ENCODE measurements around the gene SPRING1.
A peak's percentile ranks its signal among the peaks of the same experiment; 100 is the strongest.

DNA sequence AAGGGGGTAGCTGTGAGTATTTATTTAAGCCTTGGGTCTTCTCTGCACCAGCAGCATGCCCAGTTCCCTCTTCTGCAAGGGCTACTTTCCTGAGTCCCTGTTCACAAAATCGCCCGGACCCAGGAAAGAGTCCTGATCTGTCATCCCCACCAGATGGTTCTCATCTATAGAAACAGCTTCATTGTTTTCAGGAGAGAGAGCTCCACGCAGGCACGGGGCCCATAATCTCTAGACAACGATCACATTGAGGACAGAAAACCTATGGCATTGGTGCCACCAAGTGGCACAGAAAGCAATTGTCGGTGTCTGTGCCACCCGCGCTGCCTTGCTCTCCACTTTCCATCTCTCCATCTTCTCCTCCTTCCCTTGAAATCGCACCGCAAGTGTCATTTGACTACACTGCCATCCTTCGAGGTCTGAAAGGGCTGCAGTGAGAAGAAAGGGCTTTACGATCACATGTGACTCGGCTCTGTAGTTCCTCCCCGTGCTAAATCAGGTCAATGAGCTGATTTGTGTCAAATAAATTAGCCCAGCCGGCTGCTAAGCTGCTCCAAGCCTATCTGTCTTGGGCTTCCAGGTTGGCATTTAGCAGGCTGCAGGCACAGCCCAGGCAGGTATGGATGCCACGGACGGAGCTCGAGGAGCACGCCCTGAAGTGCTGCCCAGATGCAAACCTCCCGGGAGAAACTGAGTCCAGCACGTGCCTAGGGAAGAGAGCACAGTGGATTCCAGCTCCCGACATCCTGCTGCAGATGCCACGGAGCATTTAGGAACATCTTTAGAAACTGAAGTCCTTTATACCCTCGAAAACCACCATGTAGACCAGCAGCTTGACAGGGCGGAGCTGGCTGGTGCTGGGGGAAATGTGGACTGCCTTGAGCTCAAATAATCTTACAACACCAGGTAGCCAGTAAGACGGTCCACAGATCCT is 28.8 kb downstream of the SPRING1 start:
- no peak for TF ChIP-seq ZNF302 (CRISPR knock-in tag; IDR thresholded peaks at IDR 0.05)
- TF ChIP-seq KDM1A (IDR thresholded peaks at IDR 0.05; ENCODE audit: low read depth): no peak
- no peak for TF ChIP-seq CHD2 (IDR thresholded peaks at IDR 0.05; ENCODE audit: low read length, partially characterized antibody)
- TF ChIP-seq EHMT2 (IDR thresholded peaks at IDR 0.05; ENCODE audit: low read depth): no peak
- no peak for TF ChIP-seq POLR2A (IDR thresholded peaks at IDR 0.05; ENCODE audit: low read length)
- TF ChIP-seq EP300 (IDR thresholded peaks at IDR 0.05): no peak
- TF ChIP-seq BHLHE40 (IDR thresholded peaks at IDR 0.05; ENCODE audit: low read depth, low read length): no peak
- TF ChIP-seq, protein P1, sequence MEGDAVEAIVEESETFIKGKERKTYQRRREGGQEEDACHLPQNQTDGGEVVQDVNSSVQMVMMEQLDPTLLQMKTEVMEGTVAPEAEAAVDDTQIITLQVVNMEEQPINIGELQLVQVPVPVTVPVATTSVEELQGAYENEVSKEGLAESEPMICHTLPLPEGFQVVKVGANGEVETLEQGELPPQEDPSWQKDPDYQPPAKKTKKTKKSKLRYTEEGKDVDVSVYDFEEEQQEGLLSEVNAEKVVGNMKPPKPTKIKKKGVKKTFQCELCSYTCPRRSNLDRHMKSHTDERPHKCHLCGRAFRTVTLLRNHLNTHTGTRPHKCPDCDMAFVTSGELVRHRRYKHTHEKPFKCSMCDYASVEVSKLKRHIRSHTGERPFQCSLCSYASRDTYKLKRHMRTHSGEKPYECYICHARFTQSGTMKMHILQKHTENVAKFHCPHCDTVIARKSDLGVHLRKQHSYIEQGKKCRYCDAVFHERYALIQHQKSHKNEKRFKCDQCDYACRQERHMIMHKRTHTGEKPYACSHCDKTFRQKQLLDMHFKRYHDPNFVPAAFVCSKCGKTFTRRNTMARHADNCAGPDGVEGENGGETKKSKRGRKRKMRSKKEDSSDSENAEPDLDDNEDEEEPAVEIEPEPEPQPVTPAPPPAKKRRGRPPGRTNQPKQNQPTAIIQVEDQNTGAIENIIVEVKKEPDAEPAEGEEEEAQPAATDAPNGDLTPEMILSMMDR (IDR thresholded peaks at IDR 0.05): peak; percentile 82
